ENCODE results near the gene KCNIP2.

Gene KCNIP2

GRCh38 chr10:101841826-101842225, 1.8 kb downstream of the KCNIP2 start:
- no peak for TF ChIP-seq CTCF (IDR thresholded peaks at IDR 0.05; ENCODE audit: control extremely low read depth, extremely low read depth, low read depth, missing control alignments)
- CTCF ChIA-PET = interaction anchor here (1.0 to 22.9 kb wide), 49 partner anchors 11 to 628 kb away, joined by 3 to 831 read pairs (median 7); partner anchors contain the start of genes HPS6, NOLC1, NPM3 and OGA
- POLR2A ChIA-PET = interaction anchor here (0.8 to 1.7 kb wide), 2 partner anchors 47 to 167 kb away, joined by 3 to 4 read pairs; no protein-coding TSS in a partner anchor
- no peak for DNase-seq (ENCODE audit: extremely low spot score)

- TF ChIP-seq CTCF (IDR thresholded peaks at IDR 0.05; ENCODE audit: control extremely low read depth, extremely low read depth, low read depth, missing control alignments) = peak; percentile 97
- ChIA-PET CTCF (interaction anchor here (0.6 to 22.9 kb wide), 74 partner anchors 10 to 627 kb away, joined by 3 to 831 read pairs (median 6); partner anchors contain the start of genes HPS6, NOLC1, NPM3 and OGA), POLR2A (interaction anchor here (0.6 to 1.7 kb wide), 4 partner anchors 22 to 169 kb away, joined by 4 to 9 read pairs (median 4); partner anchors contain the start of gene OGA)
- DNase-seq (ENCODE audit: extremely low spot score) = peak; percentile 89
These were observed 2.7 kb downstream of the KCNIP2 start for GRCh38 chr10:101840741-101841453.

GRCh38 chr10:101840102-101840684, 3.4 kb downstream of the KCNIP2 start:
- no peak for DNase-seq (ENCODE audit: extremely low spot score)

GRCh38 chr10:101839416-101840063, 4.1 kb downstream of the KCNIP2 start:
- CTCF ChIA-PET = interaction anchor here (0.8 to 22.9 kb wide), 18 partner anchors 8 to 252 kb away, joined by 3 to 831 read pairs (median 19); partner anchors contain the start of genes HPS6 and NPM3
- TF ChIP-seq CTCF (IDR thresholded peaks at IDR 0.05; ENCODE audit: control extremely low read depth, extremely low read depth, low read depth, missing control alignments) = no peak
- POLR2A ChIA-PET = interaction anchor here (0.6 to 1.5 kb wide), 6 partner anchors 21 to 275 kb away, joined by 3 to 6 read pairs (median 4); partner anchors contain the start of gene OGA
- DNase-seq (ENCODE audit: extremely low spot score) = peak; percentile 83

More at GRCh38 chr10:101840102-101840684, 3.4 kb downstream of the KCNIP2 start:
- TF ChIP-seq CTCF (IDR thresholded peaks at IDR 0.05; ENCODE audit: control extremely low read depth, extremely low read depth, low read depth, missing control alignments) = no peak
- CTCF ChIA-PET = interaction anchor here (0.9 to 22.9 kb wide), 61 partner anchors 9 to 627 kb away, joined by 3 to 831 read pairs (median 7); partner anchors contain the start of genes HPS6, NOLC1, NPM3 and OGA
- POLR2A ChIA-PET = interaction anchor here (0.6 to 1.7 kb wide), 6 partner anchors 22 to 274 kb away, joined by 3 to 9 read pairs (median 4); partner anchors contain the start of gene OGA

- CTCF ChIA-PET = interaction anchor here (0.8 to 22.9 kb wide), 16 partner anchors 8 to 242 kb away, joined by 3 to 831 read pairs (median 23); partner anchors contain the start of genes HPS6 and NPM3
- DNase-seq (ENCODE audit: extremely low spot score) = no peak
- no peak for TF ChIP-seq CTCF (IDR thresholded peaks at IDR 0.05; ENCODE audit: control extremely low read depth, extremely low read depth, low read depth, missing control alignments)
- POLR2A ChIA-PET = interaction anchor here (1.0 to 1.3 kb wide), 2 partner anchors 216 to 276 kb away, joined by 3 read pairs; no protein-coding TSS in a partner anchor
These were observed 4.6 kb downstream of the KCNIP2 start for GRCh38 chr10:101839002-101839401.

All from GM10248 (cell line).